Aorta (tissue), 5 donors: ENCODE measurements around the gene PDHX. TPM values are rescaled to one million over a fixed set of nuclear protein-coding genes. Genes with fewer than 3 reads are reported as not detected.
A peak's percentile ranks its signal among the peaks of the same experiment; 100 is the strongest.

ENCODE experiments used
- ATAC-seq: fragments of 200-7000 bp; cut with Tn5 transposase; one replicate; pipeline ENCODE4 v1.9.1; 2022; ENCODE audit warnings: moderate library complexity; ENCODE audit not compliant: low FRiP score
- DNase-seq, 2 donors: peaks; one replicate each; pipeline ENCODE4 v3.0.0-alpha.2; 2020
- H3K27ac ChIP-seq, 2 donors: one replicate each; pipeline ENCODE4 v1.5.1; 2013; ENCODE audit warnings: low read length in 2 of 2, mild to moderate bottlenecking in 2 of 2, moderate library complexity in 2 of 2, control low read depth in 1 of 2, inconsistent platforms in 1 of 2, low read depth in 1 of 2
- H3K27me3 ChIP-seq, 2 donors: one replicate each; pipeline ENCODE4 v1.6.1; 2013; ENCODE audit warnings: control low read depth in 1 of 2, low read length in 1 of 2, mild to moderate bottlenecking in 1 of 2, moderate library complexity in 1 of 2; ENCODE audit not compliant: insufficient read depth in 2 of 2, control insufficient read depth in 1 of 2
- H3K36me3 ChIP-seq, 2 donors: one replicate each; pipeline ENCODE4 v1.6.1; 2013; ENCODE audit warnings: control low read depth in 1 of 2, low read length in 1 of 2, mild to moderate bottlenecking in 1 of 2; ENCODE audit not compliant: insufficient read depth in 2 of 2, control insufficient read depth in 1 of 2
- H3K4me1 ChIP-seq, 2 donors: one replicate each; pipeline ENCODE4 v1.6.1; 2013; ENCODE audit warnings: low read length in 2 of 2, control low read depth in 1 of 2, mild to moderate bottlenecking in 1 of 2, moderate library complexity in 1 of 2; ENCODE audit not compliant: insufficient read depth in 2 of 2, control insufficient read depth in 1 of 2
- H3K4me3 ChIP-seq, 2 donors: one replicate each; pipeline ENCODE4 v1.5.1; 2013; ENCODE audit warnings: low read length in 2 of 2, control low read depth in 1 of 2, mild to moderate bottlenecking in 1 of 2
- H3K9me3 ChIP-seq: one replicate; pipeline ENCODE4 v1.6.1; 2013; ENCODE audit warnings: mild to moderate bottlenecking, low read length; ENCODE audit not compliant: control insufficient read depth
- WGBS, 2 donors: extraction: QIAGEN DNeasy Blood & Tissue Kit; methylation state at CpG; one replicate each; pipeline ENCODE4 v1.1.7; 2013; 5-methylcytosine and 5-hydroxymethylcytosine counted together
- intact Hi-C, 2 donors: fragments of 100-400 bp; cut with DNase I; formaldehyde crosslinking; loops; one replicate each; pipeline versions ENCODE4 v1.14.2 to v1.15.0; 2022
- polyA plus RNA-seq, 2 donors: library from polyadenylated mRNA; stranded (reverse); fragments of 200-250 nt; gene quantifications; one replicate each; pipeline ENCODE4 v1.2.3, GENCODE V29; 2013
- total RNA-seq, 2 donors: library from RNA; stranded (reverse); fragmentation: NEBNext Ultra II Directional; extraction: Animal tissue kit (Norgen Biotek cat#: 25700); gene quantifications; one replicate each; pipeline ENCODE4 v1.2.1, GENCODE V29; 2021
- donor health status: healthy with polysubstance abuse.
- donor health status: Bipolar disorder and iron deficiency.
- donor health status: DM: no; HTN: no; CAD: no.
- donor health status: DM: no; HTN: no; CAD: no.
- donor health status: DM: yes; HTN: yes; CAD: no.

The PDHX gene
- total and polyA plus RNA-seq, 4 donors: 10.7 to 38.2 (median 22.9) TPM

DNA sequence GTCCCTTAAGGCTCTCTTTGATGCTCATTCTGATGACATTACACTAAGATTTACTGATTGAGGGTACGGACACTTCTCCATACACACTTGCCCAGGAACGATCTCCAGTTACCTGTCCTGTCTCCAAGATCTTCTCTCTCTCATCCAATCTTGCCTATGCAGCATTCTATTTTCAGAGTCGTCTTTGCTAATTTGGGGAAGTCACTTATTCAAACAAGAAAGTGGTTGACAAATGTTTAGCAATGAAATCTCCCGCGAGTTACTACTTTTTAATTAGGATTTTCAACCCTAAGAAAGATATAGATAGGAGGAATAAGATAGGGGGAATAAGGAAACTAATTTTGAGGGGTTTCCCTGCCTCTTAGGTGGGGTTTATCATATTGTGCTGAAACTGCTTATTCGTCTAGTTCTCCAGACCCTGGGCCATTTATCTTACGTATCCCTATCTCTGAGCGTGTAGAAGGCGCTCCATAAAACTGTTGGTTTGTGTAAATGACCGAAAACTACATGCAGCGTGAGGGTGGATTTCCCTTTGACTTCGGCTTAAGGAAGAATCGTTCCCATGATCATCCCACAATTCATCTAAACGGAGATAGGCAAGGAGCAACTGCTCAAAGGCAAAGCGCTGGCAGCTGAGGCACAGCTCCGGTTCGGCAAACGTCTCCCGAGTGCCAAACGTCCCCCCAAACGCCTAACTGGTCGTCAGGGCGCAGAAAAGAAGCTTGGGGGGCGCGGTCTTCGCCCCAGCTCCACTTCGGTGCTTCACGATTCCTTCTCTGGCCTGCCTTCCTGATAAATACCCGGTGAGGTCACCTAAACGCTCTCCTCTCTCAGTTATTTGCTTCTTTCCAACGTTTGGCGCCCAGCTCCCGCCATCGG lies 1.0 kb upstream of the PDHX start:
- ATAC-seq: peak; percentile 21

DNA sequence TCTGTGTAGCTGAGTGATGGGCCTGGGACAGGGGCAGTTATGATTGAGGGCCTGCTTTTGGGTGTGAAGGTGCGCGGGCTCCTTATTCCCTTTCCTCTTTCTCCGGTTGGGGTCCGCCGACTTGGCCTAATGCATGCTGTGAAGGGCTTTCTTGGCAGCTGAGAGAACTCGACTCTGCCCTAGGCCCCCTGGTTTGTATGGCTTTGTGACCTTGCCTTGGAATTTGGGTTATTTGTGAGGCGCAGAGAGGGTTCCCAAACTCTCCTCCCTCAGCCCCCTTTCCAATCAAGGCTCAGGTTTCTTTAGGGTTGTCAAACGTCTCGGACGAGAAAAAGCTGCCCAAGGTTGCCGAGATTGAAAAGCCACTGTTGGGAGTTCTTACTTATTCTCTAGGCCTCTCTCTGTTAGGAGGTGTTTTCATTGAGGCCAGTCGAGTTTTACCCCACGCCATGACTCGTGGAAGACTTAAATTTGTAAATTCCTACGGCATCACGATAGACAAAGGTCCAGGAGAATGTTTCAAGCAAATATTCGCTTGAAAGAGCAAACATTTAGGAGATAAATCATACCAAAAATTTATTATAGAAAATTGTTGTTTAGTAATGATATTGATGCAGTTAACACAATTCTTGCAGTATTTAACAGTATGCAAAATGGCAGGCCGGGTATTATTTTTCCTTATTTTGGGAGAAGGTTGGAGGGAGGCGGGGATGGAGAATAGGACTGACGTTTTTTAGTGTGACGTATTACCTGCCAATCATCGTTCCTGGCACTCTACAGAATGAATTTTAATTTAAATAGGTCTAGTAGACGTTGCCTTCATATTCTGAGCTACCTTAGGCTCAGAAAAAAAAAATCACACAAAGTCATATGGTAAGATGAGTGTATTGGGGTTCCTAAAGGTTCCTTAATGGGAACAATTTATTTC lies 689 bp downstream of the PDHX start:
- H3K9me3 ChIP-seq: no peaks in the 10 kb centered on the region
- H3K4me1 ChIP-seq: no peaks in the 10 kb centered on the region
- intact Hi-C loops: no loop called here
- no peaks in the 10 kb centered on the region for H3K36me3 ChIP-seq
- peak overlapping the region; percentile 16 to 84 for H3K4me3 ChIP-seq
- ATAC-seq (no peak), DNase-seq (no peak)
- no peaks in the 10 kb centered on the region for H3K27me3 ChIP-seq
- 10% methylated on average over 23 of the region's 23 CpGs for WGBS, 2 donors
- H3K27ac ChIP-seq: peak overlapping the region; percentile 14 to 39

More for the DNA sequence above, 1.0 kb upstream of the PDHX start:
- 8% methylated on average over 34 of the region's 34 CpGs for WGBS, 2 donors
- intact Hi-C loops: no loop called here
- Histone ChIP-seq H3K36me3 (no peaks in the 10 kb centered on the region), H3K27ac (peak overlapping the region; percentile 34 to 88), H3K4me1 (peaks cover 0 to 2% of the 10 kb centered on the region in 2 donors), H3K27me3 (no peaks in the 10 kb centered on the region), H3K9me3 (no peaks in the 10 kb centered on the region), H3K4me3 (peak overlapping the region; percentile 64 to 84)
- DNase-seq: no peak

DNA sequence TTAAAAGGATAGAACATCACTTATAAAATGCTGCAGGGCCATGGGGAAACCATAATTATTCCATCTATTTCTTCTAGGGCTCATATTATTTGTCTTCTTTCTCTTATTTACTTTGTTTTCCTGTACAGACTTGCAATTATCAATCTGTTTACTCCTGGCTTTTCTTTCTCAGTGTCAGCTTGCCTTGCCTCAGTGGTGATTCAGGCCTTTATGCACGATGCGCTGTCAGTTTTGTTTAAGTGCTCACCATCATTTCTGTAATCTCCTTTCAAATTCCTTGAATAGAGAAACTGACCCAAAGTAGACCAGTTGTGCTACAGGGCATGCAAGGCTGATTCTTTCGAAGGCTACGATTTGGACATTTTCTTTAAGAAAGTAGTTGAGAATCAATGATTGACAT lies 4.7 kb downstream of the PDHX start:
- DNase-seq: no peak
- Histone ChIP-seq H3K27ac (no peak overlapping the region), H3K4me3 (no peak overlapping the region), H3K9me3 (no peaks in the 10 kb centered on the region), H3K36me3 (no peaks in the 10 kb centered on the region), H3K4me1 (peaks cover 0 to 7% of the 10 kb centered on the region in 2 donors), H3K27me3 (no peaks in the 10 kb centered on the region)
- no peak for ATAC-seq
- intact Hi-C loops: no loop called here
- 93 to 94% methylated on average over 4 of the region's 4 CpGs for whole genome bisulfite sequencing, 2 donors

DNA sequence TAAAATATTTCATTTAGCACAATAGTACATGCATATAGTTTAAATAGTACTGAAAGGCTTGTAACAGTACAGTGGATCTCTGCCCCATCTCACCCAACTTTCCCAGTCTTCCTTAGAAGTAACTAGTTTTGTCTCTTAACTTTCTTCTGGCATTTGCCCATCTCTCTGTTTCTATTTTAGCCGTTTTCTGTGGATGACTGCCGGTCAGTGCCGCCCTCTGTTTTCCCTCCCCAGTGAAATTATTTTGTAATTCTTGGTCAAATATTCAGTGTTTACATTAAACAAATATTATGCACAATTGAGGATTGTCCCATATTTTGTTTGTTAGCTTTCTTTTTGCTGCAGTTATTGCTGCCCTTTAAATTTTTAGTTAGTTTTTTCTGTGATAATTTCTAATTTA lies 8.3 kb downstream of the PDHX start:
- WGBS, 2 donors: 4 to 7% methylated on average over 3 of the region's 3 CpGs
- Histone ChIP-seq H3K4me3 (no peak overlapping the region), H3K9me3 (no peaks in the 10 kb centered on the region), H3K4me1 (peaks cover 0 to 7% of the 10 kb centered on the region in 2 donors), H3K36me3 (no peaks in the 10 kb centered on the region), H3K27ac (no peak overlapping the region), H3K27me3 (no peaks in the 10 kb centered on the region)
- intact Hi-C loops: loop anchor here in 1 of 2 donors (1.0 to 5.0 kb wide), 2 partner anchors 73 to 468 kb away; no protein-coding TSS in a partner anchor
- no peak for DNase-seq
- no peak for ATAC-seq

DNA sequence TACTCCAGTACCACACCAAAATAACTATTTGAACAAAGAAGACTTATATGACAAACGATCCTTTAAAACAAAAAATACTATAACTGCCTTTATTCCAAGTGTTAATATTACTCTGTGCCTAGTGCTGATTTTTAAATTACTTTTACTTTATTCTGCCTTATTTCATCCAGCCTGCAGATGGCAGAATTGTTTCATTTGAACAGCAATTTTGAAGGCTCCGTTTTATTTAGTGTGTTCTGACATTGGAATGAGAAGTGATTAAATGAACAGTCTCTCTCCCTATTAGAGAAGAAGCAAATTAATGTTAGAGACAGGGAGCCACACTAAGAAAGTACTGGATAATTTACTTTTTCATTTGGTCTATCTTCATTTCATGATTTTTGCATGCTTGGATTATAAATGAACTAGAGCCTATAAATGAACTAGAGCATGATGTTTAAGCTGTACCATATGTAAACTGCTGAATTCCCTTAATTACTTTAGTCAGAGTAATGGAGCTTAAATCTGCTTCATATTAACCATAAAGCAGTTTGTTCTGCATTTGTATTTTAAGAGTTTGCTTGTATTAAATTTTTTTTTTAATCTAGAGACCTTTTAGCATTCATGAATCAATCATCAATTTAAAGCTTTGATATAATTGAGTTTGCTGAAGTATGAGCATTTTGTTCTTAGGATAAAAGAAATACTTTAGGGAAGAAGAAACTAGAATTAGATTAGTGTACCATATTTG lies 9.8 kb downstream of the PDHX start:
- H3K9me3 ChIP-seq: no peaks in the 10 kb centered on the region
- H3K27me3 ChIP-seq: no peaks in the 10 kb centered on the region
- WGBS, 2 donors: 3 to 4% methylated on average over 2 of the region's 2 CpGs
- H3K4me1 ChIP-seq: peaks cover 2 to 7% of the 10 kb centered on the region in 2 donors
- no peak for ATAC-seq
- no peak overlapping the region for H3K27ac ChIP-seq
- no peaks in the 10 kb centered on the region for H3K36me3 ChIP-seq
- no peak overlapping the region for H3K4me3 ChIP-seq
- intact Hi-C loops: loop anchor here (2.0 to 5.0 kb wide), 2 partner anchors 71 to 467 kb away; no protein-coding TSS in a partner anchor
- no peak for DNase-seq

DNA sequence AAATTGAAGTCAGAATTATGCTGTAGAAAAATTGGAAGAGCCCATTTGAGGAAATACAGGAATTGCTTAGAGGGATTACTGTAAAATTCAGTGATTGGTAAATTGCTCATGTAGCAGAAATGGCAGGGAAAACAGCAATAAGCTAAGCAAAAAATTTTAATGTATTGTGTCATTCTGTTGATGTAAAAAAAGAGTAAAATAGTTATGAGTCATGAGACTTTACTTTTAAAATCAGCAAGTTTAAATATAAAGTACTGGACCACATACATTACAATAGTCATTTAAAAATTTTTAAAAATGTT lies 10.4 kb downstream of the PDHX start:
- ATAC-seq (no peak), DNase-seq (no peak)
- Histone ChIP-seq H3K36me3 (no peaks in the 10 kb centered on the region), H3K9me3 (no peaks in the 10 kb centered on the region), H3K27me3 (no peaks in the 10 kb centered on the region), H3K27ac (no peak overlapping the region), H3K4me3 (no peak overlapping the region), H3K4me1 (peaks cover 2 to 7% of the 10 kb centered on the region in 2 donors)
- intact Hi-C loops: loop anchor here (2.0 to 5.0 kb wide), 2 partner anchors 71 to 466 kb away; no protein-coding TSS in a partner anchor

DNA sequence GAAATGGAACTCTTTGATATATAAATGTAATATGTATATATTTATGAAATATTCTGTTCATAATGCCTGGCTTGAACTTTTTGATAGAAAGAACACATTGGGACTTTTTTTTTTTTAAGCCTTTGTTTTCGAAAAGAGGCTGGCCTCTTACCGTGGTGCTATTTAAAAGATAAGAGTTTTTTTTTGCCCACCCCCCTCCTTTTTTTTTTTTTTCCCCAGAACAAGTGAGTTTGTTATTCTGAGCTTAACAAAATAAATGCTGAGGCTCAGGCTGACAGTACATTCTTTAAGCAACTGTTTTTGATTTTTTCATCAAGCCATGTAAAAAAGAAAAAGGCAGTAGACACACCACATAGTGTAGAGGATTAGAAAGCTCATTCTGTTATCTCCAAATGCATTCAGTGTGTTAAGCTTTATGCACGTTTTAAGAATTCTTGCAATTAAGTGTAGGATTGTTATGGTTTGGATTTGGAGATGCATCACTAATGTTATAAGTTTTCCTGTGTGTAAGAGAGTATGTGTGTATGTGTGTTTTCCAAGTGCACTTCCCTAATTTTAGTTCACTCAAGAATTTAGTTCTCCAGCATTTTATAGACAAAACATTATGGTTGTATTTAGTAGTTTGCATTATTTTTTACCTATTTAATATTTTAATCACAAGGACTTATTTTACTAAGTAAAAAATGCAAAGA lies 12.0 kb downstream of the PDHX start:
- Histone ChIP-seq H3K4me1 (peaks cover 2 to 7% of the 10 kb centered on the region in 2 donors), H3K4me3 (no peak overlapping the region), H3K27me3 (no peaks in the 10 kb centered on the region), H3K36me3 (peaks cover 0 to under 1% of the 10 kb centered on the region in 2 donors), H3K9me3 (no peaks in the 10 kb centered on the region), H3K27ac (no peak overlapping the region)
- intact Hi-C loops: loop anchor here in 1 of 2 donors (5.0 kb wide), 1 partner anchor 69 kb away; no protein-coding TSS in a partner anchor
- no peak for DNase-seq
- 29 to 30% methylated on average over 3 of the region's 3 CpGs for WGBS, 2 donors
- ATAC-seq: no peak
